IMR-90 (cell line): ENCODE measurements around the gene HMGCS2. TPM values are rescaled to one million over a fixed set of nuclear protein-coding genes. Genes with fewer than 3 reads are reported as not detected.

Experiments
- ATAC-seq: fragments of 200-7000 bp; cut with Tn5 transposase; 2 replicates; pipeline ENCODE4 v1.9.1; 2020; ENCODE audit warnings: low read depth, mild to moderate bottlenecking, moderate library complexity
- BruUV-seq: library from RNA; stranded (reverse); fragments of 400-500 nt; replicated peaks from 2 replicates; lab custom pipeline; 2021; lab: Mats Ljungman, UMichigan
- CTCF ChIA-PET: fragments of 300-600 bp; formaldehyde crosslinking; extraction: SDS; loops from one replicate; lab custom pipeline; 2021; ENCODE audit warnings: antibody characterized with exemption; lab: Yijun Ruan, JAX
- POLR2A ChIA-PET: fragments of 300-600 bp; sonication (Branson Sonifier 250); formaldehyde crosslinking; loops from one replicate; lab custom pipeline; 2022; ENCODE audit warnings: antibody characterized with exemption; ENCODE audit not compliant: unreplicated experiment; lab: Charles Lee
- DNase-seq: peaks from one replicate; pipeline ENCODE4 v3.0.0; 2013
- H2AFZ ChIP-seq: replicated peaks from 2 replicates; pipeline ENCODE3; 2013; ENCODE audit warnings: low read length, mild to moderate bottlenecking; ENCODE audit not compliant: poor library complexity
- H2AK5ac ChIP-seq: 2 replicates; pipeline ENCODE4 v1.6.1; 2013; ENCODE audit warnings: low read depth, low read length, inconsistent platforms
- H2AK9ac ChIP-seq: replicated peaks from 2 replicates; pipeline ENCODE3; 2013; ENCODE audit warnings: mild to moderate bottlenecking, low read depth, low read length, moderate library complexity; ENCODE audit not compliant: poor library complexity
- H2BK120ac ChIP-seq: 2 replicates; pipeline ENCODE4 v1.6.1; 2013; ENCODE audit warnings: low read depth, low read length, inconsistent platforms
- H2BK15ac ChIP-seq: 3 replicates; pipeline ENCODE4 v1.6.1; 2013; ENCODE audit warnings: low read depth, low read length, inconsistent platforms
- H2BK20ac ChIP-seq: 2 replicates; pipeline ENCODE4 v1.6.1; 2013; ENCODE audit warnings: low read depth, mild to moderate bottlenecking, inconsistent platforms, low read length, moderate library complexity
- H2BK5ac ChIP-seq: 2 replicates; pipeline ENCODE4 v1.6.1; 2013; ENCODE audit warnings: mild to moderate bottlenecking, low read depth, low read length, inconsistent platforms; ENCODE audit not compliant: poor library complexity, severe bottlenecking
- H3K14ac ChIP-seq: replicated peaks from 2 replicates; pipeline ENCODE4 v1.6.1; 2013; ENCODE audit warnings: low read depth, low read length, inconsistent platforms
- H3K18ac ChIP-seq: 2 replicates; pipeline ENCODE4 v1.6.1; 2013; ENCODE audit warnings: low read depth, low read length, control low read depth
- H3K23ac ChIP-seq: 2 replicates; pipeline ENCODE4 v1.6.1; 2013; ENCODE audit warnings: low read depth, low read length, inconsistent platforms
- H3K27ac ChIP-seq: 2 replicates; pipeline ENCODE4 v1.5.1; 2013; ENCODE audit warnings: mild to moderate bottlenecking, control low read depth, low read length; ENCODE audit not compliant: insufficient read depth
- H3K27me3 ChIP-seq: 2 replicates; pipeline ENCODE4 v1.6.1; 2013; ENCODE audit warnings: low read length; ENCODE audit not compliant: control insufficient read depth, insufficient read depth
- H3K36me3 ChIP-seq: 2 replicates; pipeline ENCODE4 v1.6.1; 2013; ENCODE audit warnings: low read length, mixed read lengths; ENCODE audit not compliant: control insufficient read depth, insufficient read depth
- H3K4ac ChIP-seq: 2 replicates; pipeline ENCODE4 v1.6.1; 2013; ENCODE audit warnings: low read depth, low read length, inconsistent platforms
- H3K4me1 ChIP-seq: 2 replicates; pipeline ENCODE4 v1.6.1; 2013; ENCODE audit warnings: low read length, mixed read lengths; ENCODE audit not compliant: control insufficient read depth, insufficient read depth
- H3K4me2 ChIP-seq: 2 replicates; pipeline ENCODE4 v1.6.1; 2013; ENCODE audit warnings: low read depth, mild to moderate bottlenecking, control low read depth, low read length, moderate library complexity
- H3K4me3 ChIP-seq: 2 replicates; pipeline ENCODE4 v1.5.1; 2013; ENCODE audit warnings: low read depth, mild to moderate bottlenecking, control low read depth, low read length, moderate library complexity; ENCODE audit not compliant: insufficient read depth
- H3K56ac ChIP-seq: 2 replicates; pipeline ENCODE4 v1.6.1; 2013; ENCODE audit warnings: low read length, inconsistent platforms; ENCODE audit not compliant: insufficient read depth; ENCODE audit errors: extremely low read depth
- H3K79me1 ChIP-seq, 2 experiments: 2 replicates each; pipeline ENCODE4 v1.6.1; 2013; ENCODE audit warnings: low read length in 2 of 2, inconsistent platforms in 1 of 2, low read depth in 1 of 2
- H3K9ac ChIP-seq: 2 replicates; pipeline ENCODE4 v1.6.1; 2013; ENCODE audit warnings: low read depth, low read length, control low read depth
- H3K9me1 ChIP-seq: 2 replicates; pipeline ENCODE4 v1.6.1; 2013; ENCODE audit warnings: low read length, inconsistent platforms; ENCODE audit not compliant: insufficient read depth
- H3K9me3 ChIP-seq: 2 replicates; pipeline ENCODE4 v1.6.1; 2013; ENCODE audit warnings: low read length; ENCODE audit not compliant: control insufficient read depth, insufficient read depth
- H4K20me1 ChIP-seq: 2 replicates; pipeline ENCODE4 v1.6.1; 2013; ENCODE audit warnings: low read length, inconsistent platforms; ENCODE audit not compliant: insufficient read depth
- H4K5ac ChIP-seq: 2 replicates; pipeline ENCODE4 v1.6.1; 2013; ENCODE audit warnings: mild to moderate bottlenecking, low read depth, low read length, control low read depth
- H4K8ac ChIP-seq, 2 experiments: 2 replicates each; pipeline ENCODE4 v1.6.1; 2013; ENCODE audit warnings: low read depth in 2 of 2, low read length in 2 of 2, control low read depth in 1 of 2, inconsistent platforms in 1 of 2
- H4K91ac ChIP-seq: 2 replicates; pipeline ENCODE4 v1.6.1; 2013; ENCODE audit warnings: low read depth, low read length, inconsistent platforms; ENCODE audit not compliant: insufficient read depth
- CEBPB ChIP-seq: IDR thresholded peaks from 2 replicates; pipeline ENCODE4 v1.6.1; 2012; ENCODE audit warnings: low read depth, low read length, improper control_type of control experiment
- CHD1 ChIP-seq: IDR thresholded peaks from 2 replicates; pipeline ENCODE4 v1.6.1; 2012; ENCODE audit warnings: low read depth, low read length, improper control_type of control experiment
- CTCF ChIP-seq: conservative IDR thresholded peaks from 2 replicates; pipeline ENCODE4 v1.5.1; 2012; ENCODE audit warnings: mild to moderate bottlenecking, low read depth, low read length, improper control_type of control experiment
- FOS ChIP-seq: fragments of 150-350 bp; IDR thresholded peaks from 2 replicates; pipeline ENCODE4 v1.6.1; 2016; ENCODE audit warnings: low read depth, low read length
- MAFK ChIP-seq: IDR thresholded peaks from 2 replicates; pipeline ENCODE4 v1.6.1; 2012; ENCODE audit warnings: low read depth, low read length, improper control_type of control experiment
- RAD21 ChIP-seq: IDR thresholded peaks from 2 replicates; pipeline ENCODE4 v1.6.1; 2012; ENCODE audit warnings: low read length, improper control_type of control experiment
- RFX5 ChIP-seq: IDR thresholded peaks from 2 replicates; pipeline ENCODE4 v1.8.0; 2012; ENCODE audit warnings: low read depth, mild to moderate bottlenecking, low read length, moderate library complexity
- WGBS, 2 experiments: methylation state at CpG; one replicate each; pipeline versions ENCODE4 v1.1.5 to v1.1.7; 2013; ENCODE audit warnings: missing lambda C conversion rate in 2 of 2; ENCODE audit not compliant: insufficient read length in 1 of 2; ENCODE audit errors: extremely low coverage in 2 of 2; 5-methylcytosine and 5-hydroxymethylcytosine counted together
- dilution Hi-C: fragments of 300-500 bp; cut with HindIII; formaldehyde crosslinking; loops from one replicate; pipeline ENCODE4 v1.14.3; 2018; ENCODE audit warnings: low sequenced_read_pairs; ENCODE audit not compliant: unreplicated experiment
- in situ Hi-C: fragments of 300-500 bp; cut with MboI; formaldehyde crosslinking; loops from 3 replicates; pipeline ENCODE4 v1.14.3; 2019; ENCODE audit warnings: low sequenced_read_pairs, inconsistent platforms, mixed read lengths
- intact Hi-C: fragments of 100-400 bp; cut with micrococcal nuclease; formaldehyde crosslinking; loops from 2 replicates; pipeline ENCODE4 v1.10.0; 2022
- polyA plus RNA-seq, 3 experiments: library from polyadenylated mRNA; depleted of rRNA; stranded (reverse); fragments of >200 nt; gene quantifications; 2 replicates each; pipeline ENCODE4 v1.2.3, GENCODE V29; 2012; ENCODE audit warnings: low replicate concordance in 1 of 3
- total RNA-seq: library from RNA; depleted of rRNA; stranded (reverse); fragments of >200 nt; gene quantifications from 2 replicates; pipeline ENCODE4 v1.2.3, GENCODE V29; 2012

HMGCS2 gene
- total and polyA plus RNA-seq, 2 of the 4 experiments (the other 2 are of a cell fraction), result not detected

- Histone ChIP-seq H3K4me2 (peak overlapping the region; percentile 42), H2AK5ac (no peak overlapping the region), H4K91ac (no peak overlapping the region), H2AK9ac (no peak overlapping the region), H3K9ac (no peak overlapping the region), H2BK20ac (peak overlapping the region; percentile 29; the same call in 1 of the 2 replicates), H2BK5ac (no peak overlapping the region), H3K27ac (peak overlapping the region; percentile 62; the same call in 1 of the 2 replicates), H2BK120ac (no peak overlapping the region), H3K4me3 (peak overlapping the region; percentile 6; the same call in 1 of the 2 replicates), H3K4ac (peak overlapping the region; percentile 32; the same call in 1 of the 2 replicates), H3K56ac (no peak overlapping the region), H3K9me3 (no peaks in the 10 kb centered on the region), H3K14ac (0 out of 2 replicates have a peak overlapping the region, but pooled peaks have one; percentile 30), H4K8ac (peak overlapping the region; percentile 2 to 68; a peak in 2 of 4 replicates), H3K18ac (peak overlapping the region; percentile 0; the same call in 1 of the 2 replicates), H4K5ac (no peak overlapping the region), H3K79me1 (no peaks in the 10 kb centered on the region), H3K36me3 (no peaks in the 10 kb centered on the region), H2AFZ (peak overlapping the region; percentile 86), H2BK15ac (no peak overlapping the region), H3K9me1 (peaks cover 4% of the 10 kb centered on the region; the same call in 1 of the 2 replicates), H3K23ac (no peak overlapping the region; the same call in 1 of the 2 replicates), H3K27me3 (no peaks in the 10 kb centered on the region), H3K4me1 (peaks cover 9% of the 10 kb centered on the region), H4K20me1 (no peaks in the 10 kb centered on the region)
- intact Hi-C loops (loop anchor here (2.0 to 5.0 kb wide), 3 partner anchors 23 to 87 kb away; no protein-coding TSS in a partner anchor), in situ Hi-C loops (no loop called here), dilution Hi-C loops (no loop called here)
- ATAC-seq, result peak; percentile 85
- BruUV-seq, result no TSS peak
- CTCF ChIA-PET, result interaction anchor here (1.2 to 1.3 kb wide), 2 partner anchors 12 to 29 kb away, joined by 4 to 5 read pairs; no protein-coding TSS in a partner anchor
- TF ChIP-seq FOS (no peak), CHD1 (no peak), RFX5 (no peak), CEBPB (peak; percentile 71), MAFK (no peak), RAD21 (no peak), CTCF (no peak)
- no CpG with 5 or more reads among the region's 5 CpGs for WGBS, 2 experiments
- POLR2A ChIA-PET, result no interaction called here
- DNase-seq, result peak; percentile 64
These were observed 11.2 kb upstream of the HMGCS2 start for GRCh38 chr1:119779869-119780356.
